Stimulated activated naive CD4-positive, alpha-beta T cell treated with Interleukin-2 at 50 U/mL for 16 hours (primary cell): ENCODE results near the gene GLI3.

ENCODE experiments used
- DNase-seq: peaks from one replicate; lab custom pipeline; 2025; lab: John Stamatoyannopoulos, UW

GLI3 gene

GRCh38 chr7:42105554-42106358 is 131.3 kb downstream of the GLI3 start:
- DNase-seq: no peak

GRCh38 chr7:42104694-42105093 is 132.3 kb downstream of the GLI3 start:
- no peak for DNase-seq

GRCh38 chr7:42104231-42104630 is 132.8 kb downstream of the GLI3 start:
- no peak for DNase-seq

DNA sequence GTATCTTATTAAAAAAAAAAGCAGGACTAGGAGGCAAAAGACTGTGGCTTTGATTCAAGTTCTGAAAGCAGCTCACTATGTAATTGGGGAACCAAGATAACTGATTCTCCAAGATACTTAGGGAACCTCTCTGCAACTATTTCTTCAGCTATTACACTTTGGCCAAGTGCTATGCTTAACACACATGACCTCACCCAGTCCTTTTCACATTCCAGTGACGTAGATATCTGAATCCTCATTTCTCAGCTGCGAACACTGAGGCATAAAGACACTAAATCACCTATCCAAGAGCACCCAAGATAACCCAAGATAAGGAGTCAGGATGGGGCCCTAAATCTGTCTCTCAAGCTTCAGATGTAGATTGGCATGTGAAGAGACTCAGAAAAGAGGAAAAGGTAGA is 133.6 kb downstream of the GLI3 start:
- no peak for DNase-seq

GRCh38 chr7:42103020-42103419 is 134.0 kb downstream of the GLI3 start:
- no peak for DNase-seq

- no peak for DNase-seq
These were observed 134.7 kb downstream of the GLI3 start for GRCh38 chr7:42102301-42102700.

DNA sequence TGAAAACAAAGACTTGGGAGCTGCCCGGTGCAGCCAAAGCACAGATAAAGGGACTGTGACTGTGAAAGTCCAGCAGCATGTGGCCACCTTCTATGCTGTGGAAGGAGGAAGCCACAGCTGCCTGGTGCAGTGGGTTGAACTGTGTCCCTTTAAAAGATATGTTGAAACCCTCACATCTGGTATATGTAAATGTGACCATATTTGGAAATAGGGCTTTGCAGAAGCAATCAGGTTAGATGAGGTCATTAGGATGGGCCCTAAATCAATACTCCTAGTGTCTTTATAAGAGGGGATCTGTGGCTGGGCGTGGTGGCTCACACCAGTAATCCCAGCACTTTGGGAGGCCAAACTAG is 136.9 kb downstream of the GLI3 start:
- DNase-seq: no peak

GRCh38 chr7:42099470-42100155 is 137.4 kb downstream of the GLI3 start:
- DNase-seq: no peak

- no peak for DNase-seq
These were observed 137.9 kb downstream of the GLI3 start for GRCh38 chr7:42099066-42099465.

GRCh38 chr7:42097752-42098151 is 139.3 kb downstream of the GLI3 start:
- DNase-seq: no peak

DNA sequence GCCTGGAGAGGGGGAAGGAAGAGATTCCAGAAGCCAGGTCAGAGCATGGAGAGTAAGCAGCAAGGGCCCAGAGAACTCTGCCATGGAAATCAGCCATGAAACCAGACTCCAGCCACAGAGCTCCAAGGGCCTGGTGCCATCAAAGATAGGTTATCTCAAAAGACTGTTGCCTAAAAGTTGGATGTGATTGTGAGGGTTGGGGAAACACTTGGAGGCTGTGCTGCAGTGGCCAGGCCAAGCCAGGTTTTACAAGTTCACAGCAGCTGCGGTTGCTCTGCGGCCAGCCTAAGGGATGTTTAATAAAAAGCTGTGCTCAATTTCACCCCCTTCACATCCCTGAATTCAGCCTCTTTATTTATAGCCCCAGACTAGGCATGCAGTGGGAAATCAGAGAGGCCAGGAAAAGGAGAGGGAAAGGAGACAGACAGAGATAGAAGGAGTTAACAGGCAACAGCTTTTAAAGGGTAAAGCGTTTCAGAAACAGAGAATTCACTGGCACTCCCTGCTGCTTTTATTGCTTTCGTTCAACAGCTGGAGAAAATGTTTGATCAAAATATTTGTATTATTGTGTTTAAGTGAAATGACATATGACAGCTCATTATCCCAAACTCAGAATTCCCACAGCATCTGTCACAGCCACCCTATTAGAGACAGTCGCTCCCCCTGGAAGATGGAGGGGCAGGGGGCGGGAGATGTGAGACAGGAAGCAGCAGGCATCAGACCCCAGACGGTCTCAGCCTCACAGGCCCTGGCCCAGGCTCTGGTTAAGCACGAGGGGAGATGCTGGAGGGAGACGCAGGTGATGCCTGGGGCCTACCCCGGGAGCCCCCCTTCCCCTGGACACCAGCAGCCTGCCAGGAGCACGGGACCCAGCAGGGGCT is 140.1 kb downstream of the GLI3 start:
- no peak for DNase-seq

- DNase-seq: no peak
These were observed 140.7 kb downstream of the GLI3 start for GRCh38 chr7:42096268-42096667.

GRCh38 chr7:42095791-42096190 is 141.2 kb downstream of the GLI3 start:
- DNase-seq: no peak

GRCh38 chr7:42093349-42093905 is 143.6 kb downstream of the GLI3 start:
- no peak for DNase-seq

DNA sequence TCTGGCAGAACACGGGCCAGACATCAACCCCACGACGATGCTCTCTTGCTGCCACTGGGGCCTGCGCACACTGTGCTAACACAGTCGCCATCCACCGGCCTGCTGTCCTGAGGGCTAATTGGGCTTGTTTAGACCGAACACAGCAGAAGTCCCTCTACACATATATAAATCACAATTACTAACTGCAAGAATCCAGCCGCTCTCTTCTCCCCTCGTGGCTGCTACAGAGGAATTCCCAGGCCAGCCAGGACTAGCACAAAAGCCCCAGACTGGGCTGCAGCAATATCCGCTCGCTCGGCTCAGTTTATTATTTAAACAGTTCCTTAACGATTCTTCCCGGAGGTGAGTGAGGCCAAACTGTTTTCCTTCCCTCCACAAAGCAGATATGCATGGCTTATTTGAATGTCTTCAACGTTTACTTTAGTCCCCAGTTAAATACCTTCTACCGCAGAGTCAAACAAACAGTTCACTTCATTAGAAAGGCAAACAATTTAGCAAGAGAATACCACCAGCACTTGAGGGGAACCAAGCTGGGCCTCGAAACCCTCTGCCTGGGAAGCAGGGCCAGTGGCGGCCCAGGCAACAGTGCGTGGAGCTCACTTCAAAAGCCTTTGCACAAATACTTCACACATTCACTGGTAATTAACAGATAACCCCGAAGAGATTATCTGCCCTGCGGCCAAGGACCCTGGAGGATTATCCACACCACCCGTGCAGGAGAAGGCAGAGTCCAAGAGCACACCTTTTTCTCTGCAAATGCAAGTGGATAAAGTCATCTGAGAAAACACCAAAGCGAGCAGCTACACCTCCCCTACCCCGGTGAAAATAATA is 145.3 kb downstream of the GLI3 start:
- no peak for DNase-seq

GRCh38 chr7:42090806-42091205 is 146.2 kb downstream of the GLI3 start:
- DNase-seq: no peak

GRCh38 chr7:42090056-42090455 is 147.0 kb downstream of the GLI3 start:
- DNase-seq: no peak

GRCh38 chr7:42087616-42088015 is 149.4 kb downstream of the GLI3 start:
- no peak for DNase-seq

GRCh38 chr7:42085531-42085930 is 151.5 kb downstream of the GLI3 start:
- no peak for DNase-seq

DNA sequence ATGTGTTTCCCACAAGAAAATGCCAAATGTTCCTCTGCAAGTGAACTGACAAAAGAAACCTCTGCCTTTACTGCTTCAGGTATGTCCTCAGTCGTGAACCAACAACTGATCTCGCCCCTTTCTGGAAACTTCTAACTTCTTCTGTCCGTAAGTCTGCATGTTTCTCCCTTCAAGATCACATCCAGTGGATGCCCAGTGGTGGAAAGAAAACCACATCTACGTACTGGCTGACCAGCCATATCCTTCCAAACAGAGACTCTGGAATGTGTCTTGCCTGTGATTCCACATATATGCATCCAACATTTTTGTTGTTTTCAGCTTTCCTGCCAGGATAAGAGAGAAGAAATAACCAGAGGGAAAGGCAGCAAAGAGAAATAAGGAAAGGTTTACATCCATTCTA is 152.7 kb downstream of the GLI3 start:
- DNase-seq: no peak

DNA sequence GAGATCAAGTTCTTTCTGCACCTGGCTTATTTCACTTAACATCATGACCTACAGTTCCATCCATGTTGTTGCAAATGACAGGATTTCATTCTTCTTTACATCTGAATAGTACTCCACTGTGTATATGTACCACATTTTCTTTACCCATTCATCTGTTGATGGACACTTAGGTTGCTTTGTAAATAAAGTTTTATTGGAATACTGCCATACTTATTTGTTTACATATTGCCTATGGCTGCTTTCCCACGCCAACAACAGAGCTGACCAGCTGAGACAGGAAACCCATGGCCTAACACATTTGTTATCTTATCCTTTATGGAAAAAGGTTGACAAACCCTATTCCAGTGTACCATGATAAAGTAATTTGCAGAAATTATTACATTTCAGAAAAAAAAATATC is 153.7 kb downstream of the GLI3 start:
- DNase-seq: no peak

- no peak for DNase-seq
These were observed 154.9 kb downstream of the GLI3 start for GRCh38 chr7:42082144-42082543.
